HG03432 (cell line): Measurements from ENCODE around the gene PREB.
A peak's percentile ranks its signal among the peaks of the same experiment; 100 is the strongest.
"Not testable (repeated sequence)": the region's sequence is repeated elsewhere in the genome, so short reads cannot be mapped to it uniquely, and the experiment has no call there.

Source experiments
- ATAC-seq: cut with Tn5 transposase; IDR thresholded peaks from one replicate; pipeline ENCODE4 v1.9.1; 2021; ENCODE audit warnings: mild to moderate bottlenecking, moderate library complexity; ENCODE audit not compliant: unreplicated experiment

Gene PREB, protein sequence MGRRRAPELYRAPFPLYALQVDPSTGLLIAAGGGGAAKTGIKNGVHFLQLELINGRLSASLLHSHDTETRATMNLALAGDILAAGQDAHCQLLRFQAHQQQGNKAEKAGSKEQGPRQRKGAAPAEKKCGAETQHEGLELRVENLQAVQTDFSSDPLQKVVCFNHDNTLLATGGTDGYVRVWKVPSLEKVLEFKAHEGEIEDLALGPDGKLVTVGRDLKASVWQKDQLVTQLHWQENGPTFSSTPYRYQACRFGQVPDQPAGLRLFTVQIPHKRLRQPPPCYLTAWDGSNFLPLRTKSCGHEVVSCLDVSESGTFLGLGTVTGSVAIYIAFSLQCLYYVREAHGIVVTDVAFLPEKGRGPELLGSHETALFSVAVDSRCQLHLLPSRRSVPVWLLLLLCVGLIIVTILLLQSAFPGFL

DNA sequence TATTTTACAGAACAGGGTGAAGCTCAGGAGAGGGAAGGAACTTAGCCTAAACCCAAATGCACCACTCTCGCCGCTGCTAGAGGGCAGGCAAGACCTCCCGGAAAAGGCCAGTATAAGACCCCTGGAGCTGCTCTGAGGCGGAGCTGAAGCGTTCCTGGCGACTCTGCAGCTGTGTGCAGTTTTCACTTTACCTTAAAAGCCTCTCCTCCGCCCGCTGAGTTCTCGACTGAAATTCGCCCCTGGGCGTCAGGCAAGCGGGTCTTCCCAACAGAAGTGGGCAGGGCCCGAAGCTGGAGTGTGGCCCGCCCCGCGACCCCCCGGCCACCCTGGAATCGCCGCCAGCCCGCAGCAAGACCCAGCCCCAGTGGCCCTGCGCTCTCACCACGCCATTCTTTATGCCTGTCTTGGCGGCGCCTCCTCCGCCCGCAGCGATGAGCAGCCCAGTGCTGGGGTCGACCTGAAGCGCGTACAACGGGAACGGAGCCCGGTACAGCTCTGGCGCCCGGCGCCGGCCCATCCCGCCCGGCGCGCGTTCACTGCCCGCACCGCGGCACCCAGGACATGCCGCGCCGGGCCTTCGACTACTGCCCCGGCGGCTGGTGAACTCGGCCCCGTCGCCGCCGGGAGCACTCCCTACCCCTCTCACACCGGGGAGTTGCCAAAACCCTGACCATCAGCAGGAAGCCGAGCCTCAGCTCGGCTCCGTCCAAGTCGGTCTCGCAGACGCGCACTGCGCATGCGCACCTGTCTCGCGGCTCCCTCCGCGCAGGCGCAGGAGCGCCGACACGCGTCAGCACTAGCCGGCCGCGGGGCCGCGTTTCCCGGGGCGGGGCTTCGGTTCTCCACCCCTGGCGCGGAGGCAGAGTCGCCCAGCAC is at the start of gene PREB:
Gene PREB (minus strand): TSS at position 732 of the 876 bp plus-strand sequence. CDS start 215 bp downstream, at position 517.
- peak; percentile 91 for ATAC-seq

DNA sequence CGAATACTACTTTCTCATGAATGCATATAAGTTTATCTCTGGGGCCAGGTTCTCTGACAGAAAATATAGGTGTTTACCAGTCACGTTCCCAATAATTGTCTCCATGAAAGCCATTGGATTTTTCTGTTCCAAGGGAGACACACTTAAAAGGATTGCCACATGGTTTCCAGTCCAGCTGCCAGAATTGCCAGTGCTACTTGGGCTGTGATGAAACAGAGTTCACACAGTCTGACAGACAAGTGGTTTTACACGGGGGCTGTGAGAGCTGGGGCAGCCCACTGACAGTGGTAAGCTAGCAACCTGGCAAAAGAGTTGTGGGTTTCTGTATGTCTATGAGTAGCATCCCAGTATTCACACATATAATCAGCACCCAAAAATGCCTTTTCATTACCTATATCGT is 49.7 kb upstream of the PREB start:
- no peak for ATAC-seq

DNA sequence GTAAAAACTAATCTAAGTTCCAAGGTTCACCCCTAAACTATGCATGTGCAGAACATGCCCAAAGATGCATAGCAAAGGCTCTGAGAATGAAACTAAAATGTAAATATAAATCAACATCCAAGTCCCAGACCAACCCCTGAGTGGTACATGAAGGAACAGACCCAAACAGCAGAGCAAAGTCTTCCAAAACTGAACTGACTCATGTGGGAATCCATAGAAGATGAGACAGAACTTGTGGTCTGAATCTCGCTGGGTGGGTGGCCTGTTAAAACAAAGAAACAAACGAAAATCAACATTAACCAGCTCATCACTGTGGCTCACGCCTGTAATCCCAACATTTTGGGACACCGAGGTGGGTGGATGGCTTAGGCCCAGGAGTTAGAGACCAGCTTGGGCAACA is 47.9 kb upstream of the PREB start:
- ATAC-seq = no peak

DNA sequence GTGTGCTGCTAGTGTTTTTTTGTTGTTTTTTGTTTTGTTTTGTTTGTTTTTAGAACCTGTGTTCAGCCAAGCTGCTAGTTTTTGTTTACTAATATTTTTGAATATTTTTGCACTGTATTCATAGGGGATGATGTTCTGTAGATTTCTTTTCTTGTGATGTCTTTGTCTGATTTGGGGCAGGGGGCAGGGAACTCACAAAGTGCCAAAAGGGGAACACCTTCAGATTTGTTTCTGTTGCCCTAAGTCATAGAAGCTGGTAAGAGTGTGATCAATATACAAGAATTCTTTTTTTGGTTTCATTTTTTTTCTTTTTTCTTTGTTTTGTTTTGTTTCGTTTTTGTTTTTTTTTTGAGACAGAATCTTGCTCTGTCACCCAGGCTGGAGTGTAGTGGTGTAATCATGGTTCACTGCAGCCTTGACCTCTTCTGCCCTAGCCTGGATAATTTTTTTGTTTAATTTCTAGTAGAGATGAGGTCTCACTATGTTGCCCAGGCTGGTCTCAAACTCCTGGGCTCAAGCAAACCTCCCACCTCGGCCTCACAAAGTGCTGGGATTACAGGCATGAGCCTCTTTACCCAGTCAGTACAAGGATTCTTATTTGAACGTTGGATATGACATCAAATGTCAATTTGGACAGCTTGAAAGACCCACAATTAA is 45.0 kb upstream of the PREB start:
- no peak for ATAC-seq

DNA sequence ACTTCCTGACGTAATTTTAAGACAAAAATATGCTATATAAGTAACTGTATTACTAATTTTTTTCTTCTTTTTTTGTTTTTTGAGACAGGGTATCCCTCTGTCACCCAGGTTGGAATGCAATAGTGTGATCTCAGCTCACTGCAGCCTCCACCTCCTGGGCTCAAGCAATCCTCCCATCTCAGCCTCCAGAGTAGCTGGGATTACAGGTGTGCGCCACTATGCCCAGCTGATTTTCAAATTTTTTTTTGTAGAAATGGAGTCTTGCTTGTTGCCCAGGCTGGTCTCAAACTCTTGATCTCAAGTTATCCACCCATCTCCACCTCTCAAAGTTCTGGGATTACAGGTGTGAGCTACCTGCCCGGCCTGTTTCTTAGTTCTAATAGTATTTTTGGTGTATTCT is 44.0 kb upstream of the PREB start:
- ATAC-seq = no peak

DNA sequence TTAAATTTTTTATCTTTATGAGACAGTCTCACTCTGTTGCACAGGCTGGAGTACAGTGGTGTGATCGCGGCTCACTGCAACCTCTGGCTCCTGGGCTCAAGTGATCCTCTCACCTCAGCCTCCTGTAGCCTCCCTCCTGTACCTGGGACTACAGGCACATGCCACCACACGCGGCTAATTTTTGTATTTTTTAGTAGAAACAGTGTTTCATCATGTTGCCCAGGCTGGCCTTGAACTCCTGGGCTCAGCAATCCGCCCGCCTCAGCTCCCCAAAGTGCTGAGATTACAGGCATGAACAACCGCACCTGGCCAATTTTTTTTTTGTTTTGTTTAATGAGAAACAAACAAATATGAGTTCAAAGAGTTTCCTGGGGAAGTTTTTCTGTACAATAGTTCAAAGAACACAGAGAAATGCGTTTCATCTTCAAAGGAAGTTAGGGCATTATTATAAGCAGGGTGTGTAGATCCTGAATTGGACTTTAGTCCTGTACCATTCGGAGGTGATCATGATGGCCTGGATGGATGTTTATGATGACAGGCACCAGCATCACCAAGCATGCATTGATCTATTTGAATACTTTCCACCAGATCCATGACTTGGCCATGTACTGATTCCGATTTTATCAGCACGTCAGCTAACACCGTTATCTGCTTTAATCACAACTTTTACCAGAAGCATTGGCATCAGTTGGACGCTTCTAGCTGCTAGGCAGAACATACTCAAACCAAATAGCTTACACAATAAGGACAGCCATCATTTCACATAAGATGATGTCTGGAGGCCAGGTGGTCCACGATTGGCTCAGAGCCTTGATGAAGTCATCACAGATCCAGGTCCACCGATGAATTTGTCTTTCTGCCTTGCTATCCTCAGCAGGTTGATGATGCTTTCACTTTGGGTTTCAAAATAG is 43.3 kb upstream of the PREB start:
- ATAC-seq = no peak

DNA sequence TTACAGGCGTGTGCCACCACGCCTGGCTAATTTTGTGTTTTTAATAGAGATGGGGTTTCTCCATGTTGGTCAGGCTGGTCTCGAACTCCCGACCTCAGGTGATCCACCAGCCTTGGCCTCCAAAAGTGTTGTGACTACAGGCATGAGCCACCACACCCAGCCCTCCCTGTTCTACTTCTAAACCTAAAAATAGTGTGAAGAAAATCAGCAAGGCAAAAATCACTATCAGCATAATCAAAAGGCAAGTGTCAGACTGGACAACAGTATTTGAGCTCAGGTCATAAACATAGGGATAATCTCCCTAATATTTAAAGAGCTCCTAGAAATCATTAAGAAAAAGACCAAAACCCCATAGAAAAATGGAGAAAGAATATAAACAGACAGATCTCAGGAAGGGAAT is 41.3 kb upstream of the PREB start:
- not testable (repeated sequence) for ATAC-seq

DNA sequence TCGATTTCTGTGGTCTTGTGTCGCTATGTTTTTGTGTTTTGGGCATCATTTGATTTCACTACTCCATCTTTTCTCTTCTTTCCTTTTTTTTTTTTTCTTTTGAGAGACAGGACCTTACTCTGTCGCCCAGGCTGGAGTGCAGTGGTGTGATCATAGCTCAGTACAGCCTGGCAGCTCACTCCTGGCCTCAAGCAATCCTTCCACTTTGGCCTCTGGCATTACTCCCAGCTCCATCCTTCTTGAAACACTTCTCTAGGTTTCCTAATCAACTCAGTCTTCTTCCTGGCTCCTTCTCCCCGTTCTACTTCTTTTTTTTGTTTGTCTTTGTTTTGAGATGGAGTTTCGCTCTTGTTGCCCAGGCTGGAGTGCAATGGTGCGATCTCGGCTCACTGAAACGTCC is 40.9 kb upstream of the PREB start:
- ATAC-seq = no peak

DNA sequence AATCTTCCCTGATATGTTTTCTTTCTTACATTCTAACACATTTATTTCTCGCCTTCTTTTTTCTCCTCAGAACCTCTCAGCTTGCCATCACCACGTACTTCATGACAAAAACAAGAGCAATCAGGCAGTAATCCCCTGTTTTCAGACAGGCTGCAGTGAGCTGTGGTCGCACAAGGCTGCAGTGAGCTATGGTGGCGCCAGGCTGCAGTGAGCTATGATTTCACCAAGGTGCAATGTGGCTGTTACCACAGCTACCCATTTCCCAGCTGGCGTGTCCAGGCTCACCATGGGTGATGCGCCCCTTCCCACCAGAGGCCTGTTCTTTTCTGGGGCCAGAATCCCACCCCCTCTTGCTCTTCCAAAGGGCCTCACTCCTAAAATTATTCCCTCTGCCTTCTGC is 40.2 kb upstream of the PREB start:
- no peak for ATAC-seq

DNA sequence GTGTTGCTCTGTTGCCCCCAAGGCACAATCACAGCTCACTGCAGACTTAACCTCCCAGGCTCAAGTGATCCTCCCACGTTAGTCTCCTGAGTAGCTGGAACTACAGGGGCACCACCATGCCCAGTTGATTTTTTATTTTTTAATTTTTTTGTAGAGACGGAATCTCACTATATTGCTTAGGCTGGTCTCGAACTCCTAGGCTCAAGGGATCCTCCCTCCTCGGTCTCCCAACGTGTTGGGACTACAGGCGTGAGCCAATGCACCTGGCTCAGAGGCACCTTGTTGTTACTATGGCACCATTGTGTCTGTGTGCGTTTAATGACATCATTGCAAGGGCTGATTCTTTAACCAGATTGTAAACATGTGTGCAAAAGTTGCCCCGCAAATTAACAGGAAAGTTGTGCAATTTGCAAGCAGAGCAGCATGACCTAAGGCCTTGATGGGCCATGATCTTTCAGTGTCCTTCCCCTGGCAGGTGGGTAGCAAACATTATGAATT is 37.0 kb upstream of the PREB start:
- ATAC-seq = no peak

DNA sequence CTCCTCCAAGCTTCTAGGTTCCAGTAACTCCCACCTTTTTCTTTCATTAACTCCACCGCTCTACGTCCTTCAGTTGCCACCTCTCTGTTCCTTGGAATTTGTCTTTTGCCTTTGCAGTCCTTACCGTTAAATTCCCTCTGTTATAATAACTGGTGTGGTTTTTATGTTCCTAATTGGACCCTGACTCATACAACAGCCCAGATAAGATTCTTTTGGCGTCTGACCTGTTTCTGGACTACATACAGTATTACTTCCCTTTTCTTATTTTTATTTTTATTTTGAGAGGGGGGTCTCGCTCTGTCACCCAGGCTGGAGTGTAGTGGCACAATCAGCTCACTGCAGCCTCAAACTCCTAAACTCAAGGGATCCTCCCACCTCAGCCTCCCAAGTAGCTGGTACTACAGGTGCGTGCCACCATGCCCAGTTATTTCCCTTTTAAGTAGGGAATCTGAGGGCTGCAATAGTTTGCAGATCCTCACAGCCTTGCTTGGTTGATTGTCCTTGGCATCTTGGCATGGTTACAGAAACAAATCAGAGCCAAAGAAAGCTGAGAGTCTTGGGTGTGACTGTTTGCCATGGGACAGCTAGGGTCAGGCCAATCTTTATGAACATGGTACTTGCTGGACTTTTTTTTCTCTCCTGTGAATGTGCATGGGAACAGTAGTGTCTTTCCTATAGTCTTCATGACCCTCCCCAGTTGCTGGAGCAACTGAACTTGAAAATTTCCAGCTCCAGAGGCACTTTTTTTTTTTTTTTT is 36.3 kb upstream of the PREB start:
- ATAC-seq = no peak

DNA sequence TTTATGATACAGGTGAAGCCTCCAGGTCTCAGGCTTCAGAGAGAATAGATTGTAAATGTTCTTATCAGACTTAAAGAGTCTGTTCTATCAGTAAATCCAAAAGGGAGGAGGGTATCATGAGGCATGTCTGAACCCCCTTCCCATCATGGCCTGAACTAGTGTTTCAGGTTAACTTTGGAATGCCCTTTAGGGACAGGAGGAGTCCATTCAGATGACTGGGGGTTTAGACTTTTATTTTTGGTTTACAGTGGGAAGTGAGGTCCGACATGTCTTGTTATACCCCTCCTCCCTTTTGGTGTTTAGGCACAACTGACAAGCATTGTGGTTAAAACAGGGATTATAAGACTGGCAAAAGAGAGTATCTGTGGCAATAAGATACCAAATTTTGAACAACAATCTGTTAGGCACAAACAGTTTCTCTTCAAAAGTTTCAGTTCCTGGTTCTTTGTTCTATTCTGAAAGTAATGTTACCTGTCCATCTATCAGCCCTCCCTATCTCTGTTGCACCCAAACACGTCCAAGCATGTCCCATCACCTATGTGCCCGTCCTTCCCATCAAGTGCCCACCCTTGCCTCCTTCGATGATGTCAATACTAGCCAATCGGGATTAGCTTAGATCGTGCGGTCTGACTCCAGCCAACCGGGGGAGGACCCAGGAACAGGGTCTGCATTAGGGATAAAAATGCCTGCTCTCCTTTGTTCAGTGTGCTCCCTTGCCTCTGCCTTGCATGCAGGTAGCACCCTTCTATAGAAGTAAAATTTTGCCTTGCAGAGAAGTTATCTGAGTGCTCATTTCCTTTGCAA is 30.7 kb upstream of the PREB start:
- ATAC-seq = no peak

DNA sequence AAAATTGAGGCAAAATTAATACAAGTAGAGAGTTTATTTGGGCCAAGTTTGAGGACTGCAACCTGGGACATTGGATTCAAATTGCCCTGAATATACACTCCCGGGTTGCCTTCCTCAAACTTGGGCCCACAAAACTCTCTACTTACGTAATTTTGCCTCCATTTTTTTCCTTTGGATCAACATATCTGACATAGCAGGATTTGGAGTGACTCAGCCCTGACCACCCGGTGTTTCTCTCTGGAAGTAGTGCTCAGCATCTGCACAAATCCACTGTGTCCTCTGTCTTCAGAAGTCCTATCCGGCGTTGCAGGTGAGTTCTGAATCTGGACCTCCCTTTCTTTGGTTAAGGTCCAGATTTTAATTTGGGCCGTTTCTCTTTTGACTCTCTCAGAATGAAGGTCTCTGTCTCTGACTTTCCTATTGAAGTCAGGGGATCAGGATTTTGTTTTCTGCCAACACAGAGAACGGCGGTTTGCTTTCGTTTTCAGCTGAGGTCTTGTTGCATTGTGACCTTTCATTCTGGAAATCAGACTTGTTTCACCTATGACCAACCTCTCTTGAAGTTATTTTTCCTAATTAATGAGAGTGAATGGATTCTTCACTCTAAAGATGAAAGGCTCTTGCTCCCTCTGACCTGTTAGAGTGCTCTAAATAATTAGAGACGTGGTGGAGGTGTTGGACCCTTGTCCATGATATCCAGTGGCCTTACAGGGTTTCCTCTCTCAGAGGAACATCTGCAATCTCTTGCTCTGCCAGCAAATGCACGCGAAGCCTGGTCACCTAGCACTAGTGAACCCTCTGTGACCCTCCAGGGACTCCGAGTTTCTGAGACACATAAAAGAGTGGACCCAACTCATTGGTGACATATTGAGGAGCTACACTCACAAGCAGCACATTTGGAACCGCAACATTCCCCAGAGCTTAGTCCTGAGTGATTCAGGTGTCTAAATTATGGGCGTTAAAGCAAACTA is 28.0 kb upstream of the PREB start:
- ATAC-seq = no peak

DNA sequence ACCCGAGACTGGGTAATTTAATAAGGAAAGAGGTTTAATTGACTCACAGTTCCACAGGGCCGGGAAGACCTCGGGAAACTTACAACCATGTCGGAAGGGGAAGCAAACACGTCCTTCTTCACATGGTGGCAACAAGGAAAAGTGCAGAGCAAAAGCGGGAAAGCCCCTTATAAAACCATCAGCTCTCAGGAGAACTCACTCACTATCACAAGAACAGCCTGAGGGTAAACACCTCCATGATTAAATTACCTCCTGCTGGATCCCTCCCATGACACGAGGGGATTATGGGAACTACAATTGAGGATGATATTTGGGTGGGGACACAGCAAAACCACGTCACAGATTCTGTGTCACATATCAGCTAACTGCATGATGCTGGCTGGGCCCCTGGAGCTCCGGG is 25.8 kb upstream of the PREB start:
- no peak for ATAC-seq

DNA sequence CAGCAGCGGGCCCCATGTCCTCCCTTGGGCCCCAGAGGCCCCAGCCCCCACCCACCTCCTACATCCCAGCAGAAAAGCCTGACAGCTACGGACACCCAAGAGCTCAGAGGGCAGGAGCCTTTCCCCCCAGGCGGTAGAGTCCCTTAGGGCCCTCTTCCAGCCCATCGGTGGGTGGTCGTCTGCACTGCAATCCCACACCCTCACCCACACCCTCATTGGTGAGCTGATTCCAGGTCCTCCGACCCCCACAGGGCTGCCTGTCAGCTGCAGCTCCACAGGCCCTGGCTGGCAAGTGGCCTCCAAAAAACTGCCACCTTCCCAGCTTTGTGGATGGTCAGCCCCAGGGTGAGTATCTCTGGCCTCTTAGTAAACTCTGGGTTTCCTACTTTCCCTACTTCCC is 24.8 kb upstream of the PREB start:
- no peak for ATAC-seq

DNA sequence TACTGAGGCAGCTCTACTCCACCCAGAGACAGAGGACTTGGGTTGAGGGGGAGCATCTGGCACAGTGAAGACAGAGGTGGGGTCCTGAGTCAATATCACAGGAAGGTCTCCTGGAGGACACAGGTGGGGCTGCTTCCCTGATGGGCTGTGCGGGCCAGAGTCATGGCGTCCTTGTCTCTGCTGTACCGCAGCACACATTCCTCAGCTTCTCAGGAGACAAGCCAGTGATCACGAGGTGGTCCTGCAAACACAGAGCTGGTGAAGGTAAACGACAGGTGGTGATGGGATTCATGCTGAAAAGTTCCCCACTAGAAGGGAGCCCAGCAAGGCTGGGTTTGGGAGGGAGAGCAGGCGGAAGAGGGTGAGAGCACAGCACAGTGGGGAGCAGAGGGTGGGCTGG is 24.0 kb upstream of the PREB start:
- no peak for ATAC-seq

DNA sequence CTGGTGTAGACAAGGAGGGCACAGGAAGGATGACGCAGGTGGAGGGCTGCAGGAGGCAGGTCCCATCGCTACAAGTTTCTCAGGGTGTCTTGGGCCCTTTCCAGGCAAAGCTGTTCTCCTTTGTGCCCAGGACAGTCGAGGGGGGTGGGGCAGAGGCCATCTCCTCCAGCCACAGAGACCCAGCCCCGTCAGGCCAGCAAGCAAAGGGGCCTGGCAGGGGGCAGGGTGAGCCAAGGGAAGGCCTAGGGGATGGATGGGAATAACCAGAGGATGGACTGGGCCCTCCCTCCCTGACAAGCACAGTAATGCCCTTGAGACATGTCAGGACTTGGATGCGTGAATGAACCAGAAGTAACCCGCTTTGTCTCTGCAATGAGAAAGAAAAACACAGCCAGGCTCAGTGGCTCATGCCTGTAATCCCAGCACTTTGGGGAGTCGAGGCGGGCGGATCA is 20.7 kb upstream of the PREB start:
- no peak for ATAC-seq

DNA sequence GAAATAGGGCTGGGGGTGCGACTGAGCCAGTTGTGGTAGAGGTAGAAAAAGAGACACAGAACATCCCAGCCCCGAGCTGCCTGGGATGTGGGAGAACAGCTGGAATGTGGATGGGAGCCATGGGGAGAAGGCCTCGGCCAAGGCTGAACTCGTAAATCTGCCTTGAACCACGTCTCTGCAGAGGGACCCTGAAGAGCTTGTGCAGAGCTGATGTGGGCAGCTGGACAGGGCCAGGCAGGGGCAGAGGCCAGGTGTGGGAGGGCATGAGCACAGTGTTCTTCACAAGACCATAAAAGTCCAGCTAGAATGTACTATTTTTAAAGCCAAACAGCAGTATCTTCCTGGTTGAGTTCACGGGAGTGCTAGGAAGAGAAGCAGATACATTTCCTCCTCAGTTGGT is 20.1 kb upstream of the PREB start:
- no peak for ATAC-seq
